NT2/D1 (cell line): ENCODE data around the gene WDR87.
"Not testable (repeated sequence)": the region's sequence is repeated elsewhere in the genome, so short reads cannot be mapped to it uniquely, and the experiment has no call there.

Source experiments
- DNase-seq: peaks from one replicate; pipeline ENCODE4 v3.0.0-alpha.2; 2011; ENCODE audit warnings: low read depth, low spot score
- H3K27me3 ChIP-seq: 2 replicates; pipeline ENCODE4 v1.6.0; 2011; ENCODE audit warnings: mild to moderate bottlenecking; ENCODE audit not compliant: insufficient read length, insufficient read depth
- H3K36me3 ChIP-seq: 2 replicates; pipeline ENCODE4 v1.6.1; 2011; ENCODE audit warnings: mild to moderate bottlenecking, low read length, mixed read lengths; ENCODE audit not compliant: insufficient read depth, insufficient read length
- H3K4me1 ChIP-seq: 2 replicates; pipeline ENCODE4 v1.5.1; 2011; ENCODE audit not compliant: insufficient read depth, insufficient read length
- H3K4me3 ChIP-seq: 2 replicates; pipeline ENCODE4 v1.5.1; 2011; ENCODE audit warnings: low read depth; ENCODE audit not compliant: insufficient read length
- H3K9ac ChIP-seq: 2 replicates; pipeline ENCODE4 v1.6.0; 2011; ENCODE audit warnings: low read depth; ENCODE audit not compliant: insufficient read length
- H3K9me3 ChIP-seq: 2 replicates; pipeline ENCODE4 v1.5.1; 2011; ENCODE audit warnings: mild to moderate bottlenecking, low read length; ENCODE audit not compliant: insufficient read depth
- SUZ12 ChIP-seq: IDR thresholded peaks from 2 replicates; pipeline ENCODE4 v1.6.1; 2011; ENCODE audit not compliant: insufficient read length, insufficient read depth; ENCODE audit errors: extremely low read depth
- YY1 ChIP-seq: IDR thresholded peaks from 2 replicates; pipeline ENCODE4 v1.6.1; 2011; ENCODE audit not compliant: insufficient read length, insufficient read depth
- ZNF274 ChIP-seq: IDR thresholded peaks from 2 replicates; pipeline ENCODE4 v1.6.1; 2011; ENCODE audit warnings: mild to moderate bottlenecking, low read depth, low read length

WDR87 gene

GRCh38 chr19:37876032-37876431 lies 30.4 kb downstream of the WDR87 start:
- DNase-seq = no peak
- Histone ChIP-seq H3K4me3 (no peak overlapping the region), H3K27me3 (no peaks in the 10 kb centered on the region), H3K4me1 (no peaks in the 10 kb centered on the region), H3K9me3 (peaks cover 8% of the 10 kb centered on the region; the same call in 1 of the 2 replicates), H3K9ac (no peak overlapping the region), H3K36me3 (no peaks in the 10 kb centered on the region)
- no peak for TF ChIP-seq SUZ12
- TF ChIP-seq ZNF274 = no peak
- TF ChIP-seq YY1 = no peak

- Histone ChIP-seq H3K9ac (no peak overlapping the region), H3K27me3 (no peaks in the 10 kb centered on the region), H3K36me3 (no peaks in the 10 kb centered on the region), H3K9me3 (peaks cover 20% of the 10 kb centered on the region), H3K4me1 (no peaks in the 10 kb centered on the region), H3K4me3 (no peak overlapping the region)
- no peak for DNase-seq
- TF ChIP-seq ZNF274 (no peak), YY1 (no peak), SUZ12 (no peak)
Measured at GRCh38 chr19:37874784-37875183, 31.6 kb downstream of the WDR87 start.

GRCh38 chr19:37872383-37872782 lies 34.0 kb downstream of the WDR87 start:
- Histone ChIP-seq H3K4me3 (no peak overlapping the region), H3K4me1 (no peaks in the 10 kb centered on the region), H3K9ac (no peak overlapping the region), H3K9me3 (peaks cover 32% of the 10 kb centered on the region), H3K36me3 (no peaks in the 10 kb centered on the region), H3K27me3 (no peaks in the 10 kb centered on the region)
- no peak for DNase-seq
- TF ChIP-seq YY1 (no peak), SUZ12 (no peak), ZNF274 (no peak)

- no peak for DNase-seq
- Histone ChIP-seq H3K9ac (no peak overlapping the region), H3K9me3 (peaks cover 32% of the 10 kb centered on the region), H3K4me1 (no peaks in the 10 kb centered on the region), H3K36me3 (no peaks in the 10 kb centered on the region), H3K4me3 (no peak overlapping the region), H3K27me3 (no peaks in the 10 kb centered on the region)
- TF ChIP-seq ZNF274 = no peak
- TF ChIP-seq YY1 = no peak
- no peak for TF ChIP-seq SUZ12
Measured at GRCh38 chr19:37869766-37870340, 36.5 kb downstream of the WDR87 start.

GRCh38 chr19:37867831-37868230 lies 38.6 kb downstream of the WDR87 start:
- Histone ChIP-seq H3K36me3 (no peaks in the 10 kb centered on the region), H3K9ac (no peak overlapping the region), H3K27me3 (no peaks in the 10 kb centered on the region), H3K4me3 (no peak overlapping the region), H3K9me3 (peaks cover 28% of the 10 kb centered on the region), H3K4me1 (no peaks in the 10 kb centered on the region)
- TF ChIP-seq YY1 = no peak
- TF ChIP-seq SUZ12 = no peak
- no peak for TF ChIP-seq ZNF274
- DNase-seq = no peak

GRCh38 chr19:37865930-37866329 lies 40.5 kb downstream of the WDR87 start:
- H3K4me3 ChIP-seq, H3K36me3 ChIP-seq, H3K4me1 ChIP-seq, DNase-seq, H3K9ac ChIP-seq, H3K27me3 ChIP-seq: not testable (repeated sequence)
- H3K9me3 ChIP-seq = peaks cover 23% of the 10 kb centered on the region

GRCh38 chr19:37864501-37864900 lies 41.9 kb downstream of the WDR87 start:
- Histone ChIP-seq H3K27me3 (no peaks in the 10 kb centered on the region), H3K4me3 (no peak overlapping the region), H3K4me1 (no peaks in the 10 kb centered on the region), H3K9ac (no peak overlapping the region), H3K9me3 (peaks cover 9% of the 10 kb centered on the region; the same call in 1 of the 2 replicates), H3K36me3 (no peaks in the 10 kb centered on the region)
- TF ChIP-seq ZNF274 (no peak), YY1 (no peak), SUZ12 (no peak)
- DNase-seq = no peak

GRCh38 chr19:37855098-37855497 lies 51.3 kb downstream of the WDR87 start:
- H3K9ac ChIP-seq = no peak overlapping the region
- peaks cover 6% of the 10 kb centered on the region for H3K27me3 ChIP-seq
- no peak for TF ChIP-seq ZNF274
- no peak for TF ChIP-seq SUZ12
- TF ChIP-seq YY1 = no peak
- H3K4me1 ChIP-seq = no peaks in the 10 kb centered on the region
- no peaks in the 10 kb centered on the region for H3K36me3 ChIP-seq
- H3K9me3 ChIP-seq = peaks cover 8% of the 10 kb centered on the region; the same call in 1 of the 2 replicates
- no peak overlapping the region for H3K4me3 ChIP-seq
- peak; percentile 55 for DNase-seq
